Sigmoid colon (tissue), 7 donors: Measurements from ENCODE around the gene NTM. TPM values are rescaled to one million over a fixed set of nuclear protein-coding genes. Genes with fewer than 3 reads are reported as not detected.

Experiments used
- DNase-seq: peaks from one replicate; pipeline ENCODE4 v3.0.0-alpha.2; 2019
- H3K27ac ChIP-seq, 4 donors: fragments of 200-600 bp; sonication (generic); one replicate each; pipeline ENCODE4 v1.5.1; 2016 to 2019; ENCODE audit warnings: mild to moderate bottlenecking in 1 of 4
- H3K27me3 ChIP-seq, 3 donors: fragments of 200-600 bp; sonication (generic); one replicate each; pipeline ENCODE4 v1.5.1; 2019; ENCODE audit warnings: mild to moderate bottlenecking in 1 of 3
- H3K36me3 ChIP-seq, 4 donors: fragments of 200-600 bp; sonication (generic); one replicate each; pipeline ENCODE4 v1.5.1; 2016 to 2019
- H3K4me1 ChIP-seq, 4 donors: fragments of 200-600 bp; sonication (generic); one replicate each; pipeline ENCODE4 v1.5.1; 2017 to 2019
- H3K4me3 ChIP-seq, 4 donors: fragments of 200-600 bp; sonication (generic); one replicate each; pipeline ENCODE4 v1.5.1; 2017 to 2019; ENCODE audit warnings: mild to moderate bottlenecking in 2 of 4, moderate library complexity in 1 of 4
- H3K9me3 ChIP-seq, 4 donors: fragments of 200-600 bp in 3 of 4; sonication (generic) in 3 of 4; one replicate each; pipeline versions ENCODE4 v1.5.1 to v1.6.1; 2013 to 2019
- CTCF ChIP-seq, 4 experiments: fragments of 450-650 bp in 3 of 4; fragments of 200-600 bp in 1 of 4; IDR thresholded peaks; one replicate each; pipeline ENCODE4 v1.5.1; 2016 to 2019; ENCODE audit warnings: antibody characterized with exemption in 4 of 4, mild to moderate bottlenecking in 3 of 4, moderate library complexity in 2 of 4
- EP300 ChIP-seq, 4 donors: sonication (generic); formaldehyde crosslinking; IDR thresholded peaks; one replicate each; pipeline ENCODE4 v1.6.1; 2017; ENCODE audit warnings: antibody characterized with exemption in 4 of 4
- POLR2A ChIP-seq, 2 donors: fragments of 450-650 bp; IDR thresholded peaks; one replicate each; pipeline ENCODE4 v1.6.1; 2016; ENCODE audit warnings: antibody characterized with exemption in 2 of 2, mild to moderate bottlenecking in 2 of 2, moderate library complexity in 2 of 2
- POLR2AphosphoS5 ChIP-seq, 4 donors: sonication (generic); formaldehyde crosslinking; IDR thresholded peaks; one replicate each; pipeline ENCODE4 v1.6.1; 2017; ENCODE audit warnings: antibody characterized with exemption in 4 of 4
- WGBS, 2 donors: extraction: QIAGEN DNeasy Blood & Tissue Kit; methylation state at CpG; one replicate each; pipeline ENCODE4 v1.1.7; 2013; 5-methylcytosine and 5-hydroxymethylcytosine counted together
- intact Hi-C: fragments of 100-400 bp; cut with DNase I; formaldehyde crosslinking; loops from one replicate; pipeline ENCODE4 v1.15.1; 2023
- polyA plus RNA-seq, 3 donors: library from polyadenylated mRNA; stranded (reverse); fragments of 200-250 nt; gene quantifications; one replicate each; pipeline ENCODE4 v1.2.3, GENCODE V29; 2013
- total RNA-seq, 4 donors: library from RNA; depleted of rRNA; stranded (reverse); fragments of >200 nt; gene quantifications; one replicate each; pipeline ENCODE4 v1.1.0, GENCODE V29; 2016
- donor health status: healthy with polysubstance abuse.
- donor health status: Bipolar disorder and iron deficiency.
- donor health status: healthy.

The NTM gene
- total and polyA plus RNA-seq, 7 donors: 0.96 to 18.3 (median 6.4) TPM; not detected in 1

GRCh38 chr11:131800452-131800851, 430.0 kb downstream of the NTM start:
- Histone ChIP-seq H3K4me1 (no peaks in the 10 kb centered on the region), H3K36me3 (no peaks in the 10 kb centered on the region), H3K27me3 (no peaks in the 10 kb centered on the region), H3K27ac (no peak overlapping the region), H3K4me3 (no peak overlapping the region), H3K9me3 (no peaks in the 10 kb centered on the region)
- no peak for DNase-seq
- TF ChIP-seq CTCF (IDR thresholded peaks at IDR 0.05): no peak
- TF ChIP-seq POLR2AphosphoS5 (IDR thresholded peaks at IDR 0.05): no peak
- TF ChIP-seq EP300 (IDR thresholded peaks at IDR 0.05): no peak
- TF ChIP-seq POLR2A (IDR thresholded peaks at IDR 0.05): no peak
- intact Hi-C loops: no loop called here
- 90 to 92% methylated on average over 2 of the region's 2 CpGs for WGBS, 2 donors

- Histone ChIP-seq H3K4me1 (no peaks in the 10 kb centered on the region), H3K27ac (no peak overlapping the region), H3K4me3 (no peak overlapping the region), H3K27me3 (no peaks in the 10 kb centered on the region), H3K9me3 (no peaks in the 10 kb centered on the region), H3K36me3 (no peaks in the 10 kb centered on the region)
- TF ChIP-seq EP300 (IDR thresholded peaks at IDR 0.05) (no peak), CTCF (IDR thresholded peaks at IDR 0.05) (no peak), POLR2AphosphoS5 (IDR thresholded peaks at IDR 0.05) (no peak), POLR2A (IDR thresholded peaks at IDR 0.05) (no peak)
- intact Hi-C loops: no loop called here
- WGBS, 2 donors: 48 to 70% methylated on average over 9 of the region's 9 CpGs
- no peak for DNase-seq
Measured at GRCh38 chr11:131802440-131803115, 432.2 kb downstream of the NTM start.

GRCh38 chr11:131807876-131808275, 437.5 kb downstream of the NTM start:
- Histone ChIP-seq H3K27ac (no peak overlapping the region), H3K27me3 (no peaks in the 10 kb centered on the region), H3K36me3 (no peaks in the 10 kb centered on the region), H3K4me3 (no peak overlapping the region), H3K9me3 (no peaks in the 10 kb centered on the region), H3K4me1 (peaks cover 0 to 6% (median 0%) of the 10 kb centered on the region in 4 donors)
- no peak for DNase-seq
- WGBS, 2 donors: 68 to 82% methylated on average over 2 of the region's 2 CpGs
- no peak for TF ChIP-seq EP300 (IDR thresholded peaks at IDR 0.05)
- no peak for TF ChIP-seq POLR2A (IDR thresholded peaks at IDR 0.05)
- TF ChIP-seq POLR2AphosphoS5 (IDR thresholded peaks at IDR 0.05): no peak
- intact Hi-C loops: no loop called here

GRCh38 chr11:131808470-131808869, 438.1 kb downstream of the NTM start:
- TF ChIP-seq POLR2A (IDR thresholded peaks at IDR 0.05) (no peak), EP300 (IDR thresholded peaks at IDR 0.05) (no peak), POLR2AphosphoS5 (IDR thresholded peaks at IDR 0.05) (no peak), CTCF (IDR thresholded peaks at IDR 0.05) (no peak)
- no peak overlapping the region for H3K4me3 ChIP-seq
- 78 to 85% methylated on average over 6 of the region's 6 CpGs for WGBS, 2 donors

GRCh38 chr11:131809203-131809918, 438.9 kb downstream of the NTM start:
- H3K9me3 ChIP-seq: no peaks in the 10 kb centered on the region
- H3K36me3 ChIP-seq: no peaks in the 10 kb centered on the region
- intact Hi-C loops: no loop called here
- no peak for DNase-seq
- H3K27ac ChIP-seq: no peak overlapping the region
- H3K27me3 ChIP-seq: no peaks in the 10 kb centered on the region
- H3K4me3 ChIP-seq: no peak overlapping the region
- peaks cover 0 to 6% (median 0%) of the 10 kb centered on the region in 4 donors for H3K4me1 ChIP-seq
- WGBS, 2 donors: 49 to 65% methylated on average over 11 of the region's 11 CpGs
- TF ChIP-seq POLR2A (IDR thresholded peaks at IDR 0.05) (no peak), CTCF (IDR thresholded peaks at IDR 0.05) (no peak), POLR2AphosphoS5 (IDR thresholded peaks at IDR 0.05) (no peak), EP300 (IDR thresholded peaks at IDR 0.05) (no peak)

More at GRCh38 chr11:131808470-131808869, 438.1 kb downstream of the NTM start:
- Histone ChIP-seq H3K9me3 (no peaks in the 10 kb centered on the region), H3K36me3 (no peaks in the 10 kb centered on the region), H3K4me1 (peaks cover 0 to 6% (median 0%) of the 10 kb centered on the region in 4 donors), H3K27ac (no peak overlapping the region), H3K27me3 (no peaks in the 10 kb centered on the region)
- intact Hi-C loops: no loop called here
- DNase-seq: no peak
